IMR-90 (cell line): ENCODE measurements around the gene GBX2. TPM values are rescaled to one million over a fixed set of nuclear protein-coding genes. Genes with fewer than 3 reads are reported as not detected.

Experiments used
- ATAC-seq: fragments of 200-7000 bp; cut with Tn5 transposase; 2 replicates; pipeline ENCODE4 v1.9.1; 2020; ENCODE audit warnings: low read depth, mild to moderate bottlenecking, moderate library complexity
- BruUV-seq: library from RNA; stranded (reverse); fragments of 400-500 nt; replicated peaks from 2 replicates; lab custom pipeline; 2021; lab: Mats Ljungman, UMichigan
- CTCF ChIA-PET: fragments of 300-600 bp; formaldehyde crosslinking; extraction: SDS; loops from one replicate; lab custom pipeline; 2021; ENCODE audit warnings: antibody characterized with exemption; lab: Yijun Ruan, JAX
- POLR2A ChIA-PET: fragments of 300-600 bp; sonication (Branson Sonifier 250); formaldehyde crosslinking; loops from one replicate; lab custom pipeline; 2022; ENCODE audit warnings: antibody characterized with exemption; ENCODE audit not compliant: unreplicated experiment; lab: Charles Lee
- DNase-seq: peaks from one replicate; pipeline ENCODE4 v3.0.0; 2013
- H2AFZ ChIP-seq: replicated peaks from 2 replicates; pipeline ENCODE3; 2013; ENCODE audit warnings: low read length, mild to moderate bottlenecking; ENCODE audit not compliant: poor library complexity
- H2AK5ac ChIP-seq: 2 replicates; pipeline ENCODE4 v1.6.1; 2013; ENCODE audit warnings: low read depth, low read length, inconsistent platforms
- H2AK9ac ChIP-seq: replicated peaks from 2 replicates; pipeline ENCODE3; 2013; ENCODE audit warnings: mild to moderate bottlenecking, low read depth, low read length, moderate library complexity; ENCODE audit not compliant: poor library complexity
- H2BK120ac ChIP-seq: 2 replicates; pipeline ENCODE4 v1.6.1; 2013; ENCODE audit warnings: low read depth, low read length, inconsistent platforms
- H2BK15ac ChIP-seq: 3 replicates; pipeline ENCODE4 v1.6.1; 2013; ENCODE audit warnings: low read depth, low read length, inconsistent platforms
- H2BK20ac ChIP-seq: 2 replicates; pipeline ENCODE4 v1.6.1; 2013; ENCODE audit warnings: low read depth, mild to moderate bottlenecking, inconsistent platforms, low read length, moderate library complexity
- H2BK5ac ChIP-seq: 2 replicates; pipeline ENCODE4 v1.6.1; 2013; ENCODE audit warnings: mild to moderate bottlenecking, low read depth, low read length, inconsistent platforms; ENCODE audit not compliant: poor library complexity, severe bottlenecking
- H3K14ac ChIP-seq: replicated peaks from 2 replicates; pipeline ENCODE4 v1.6.1; 2013; ENCODE audit warnings: low read depth, low read length, inconsistent platforms
- H3K18ac ChIP-seq: 2 replicates; pipeline ENCODE4 v1.6.1; 2013; ENCODE audit warnings: low read depth, low read length, control low read depth
- H3K23ac ChIP-seq: 2 replicates; pipeline ENCODE4 v1.6.1; 2013; ENCODE audit warnings: low read depth, low read length, inconsistent platforms
- H3K27ac ChIP-seq: 2 replicates; pipeline ENCODE4 v1.5.1; 2013; ENCODE audit warnings: mild to moderate bottlenecking, control low read depth, low read length; ENCODE audit not compliant: insufficient read depth
- H3K27me3 ChIP-seq: 2 replicates; pipeline ENCODE4 v1.6.1; 2013; ENCODE audit warnings: low read length; ENCODE audit not compliant: control insufficient read depth, insufficient read depth
- H3K36me3 ChIP-seq: 2 replicates; pipeline ENCODE4 v1.6.1; 2013; ENCODE audit warnings: low read length, mixed read lengths; ENCODE audit not compliant: control insufficient read depth, insufficient read depth
- H3K4ac ChIP-seq: 2 replicates; pipeline ENCODE4 v1.6.1; 2013; ENCODE audit warnings: low read depth, low read length, inconsistent platforms
- H3K4me1 ChIP-seq: 2 replicates; pipeline ENCODE4 v1.6.1; 2013; ENCODE audit warnings: low read length, mixed read lengths; ENCODE audit not compliant: control insufficient read depth, insufficient read depth
- H3K4me2 ChIP-seq: 2 replicates; pipeline ENCODE4 v1.6.1; 2013; ENCODE audit warnings: low read depth, mild to moderate bottlenecking, control low read depth, low read length, moderate library complexity
- H3K4me3 ChIP-seq: 2 replicates; pipeline ENCODE4 v1.5.1; 2013; ENCODE audit warnings: low read depth, mild to moderate bottlenecking, control low read depth, low read length, moderate library complexity; ENCODE audit not compliant: insufficient read depth
- H3K56ac ChIP-seq: 2 replicates; pipeline ENCODE4 v1.6.1; 2013; ENCODE audit warnings: low read length, inconsistent platforms; ENCODE audit not compliant: insufficient read depth; ENCODE audit errors: extremely low read depth
- H3K79me1 ChIP-seq, 2 experiments: 2 replicates each; pipeline ENCODE4 v1.6.1; 2013; ENCODE audit warnings: low read length in 2 of 2, inconsistent platforms in 1 of 2, low read depth in 1 of 2
- H3K9ac ChIP-seq: 2 replicates; pipeline ENCODE4 v1.6.1; 2013; ENCODE audit warnings: low read depth, low read length, control low read depth
- H3K9me1 ChIP-seq: 2 replicates; pipeline ENCODE4 v1.6.1; 2013; ENCODE audit warnings: low read length, inconsistent platforms; ENCODE audit not compliant: insufficient read depth
- H3K9me3 ChIP-seq: 2 replicates; pipeline ENCODE4 v1.6.1; 2013; ENCODE audit warnings: low read length; ENCODE audit not compliant: control insufficient read depth, insufficient read depth
- H4K20me1 ChIP-seq: 2 replicates; pipeline ENCODE4 v1.6.1; 2013; ENCODE audit warnings: low read length, inconsistent platforms; ENCODE audit not compliant: insufficient read depth
- H4K5ac ChIP-seq: 2 replicates; pipeline ENCODE4 v1.6.1; 2013; ENCODE audit warnings: mild to moderate bottlenecking, low read depth, low read length, control low read depth
- H4K8ac ChIP-seq, 2 experiments: 2 replicates each; pipeline ENCODE4 v1.6.1; 2013; ENCODE audit warnings: low read depth in 2 of 2, low read length in 2 of 2, control low read depth in 1 of 2, inconsistent platforms in 1 of 2
- H4K91ac ChIP-seq: 2 replicates; pipeline ENCODE4 v1.6.1; 2013; ENCODE audit warnings: low read depth, low read length, inconsistent platforms; ENCODE audit not compliant: insufficient read depth
- CEBPB ChIP-seq: IDR thresholded peaks from 2 replicates; pipeline ENCODE4 v1.6.1; 2012; ENCODE audit warnings: low read depth, low read length, improper control_type of control experiment
- CHD1 ChIP-seq: IDR thresholded peaks from 2 replicates; pipeline ENCODE4 v1.6.1; 2012; ENCODE audit warnings: low read depth, low read length, improper control_type of control experiment
- CTCF ChIP-seq: conservative IDR thresholded peaks from 2 replicates; pipeline ENCODE4 v1.5.1; 2012; ENCODE audit warnings: mild to moderate bottlenecking, low read depth, low read length, improper control_type of control experiment
- ELK1 ChIP-seq: fragments of 150-350 bp; IDR thresholded peaks from 2 replicates; pipeline ENCODE4 v1.6.1; 2016; ENCODE audit warnings: low read depth, mild to moderate bottlenecking, low read length, moderate library complexity, borderline replicate concordance
- MAFK ChIP-seq: IDR thresholded peaks from 2 replicates; pipeline ENCODE4 v1.6.1; 2012; ENCODE audit warnings: low read depth, low read length, improper control_type of control experiment
- MAZ ChIP-seq: IDR thresholded peaks from 2 replicates; pipeline ENCODE4 v1.6.1; 2012; ENCODE audit warnings: low read depth, mild to moderate bottlenecking, low read length, improper control_type of control experiment, moderate library complexity, borderline replicate concordance
- NFE2L2 ChIP-seq: fragments of 150-350 bp; IDR thresholded peaks from 2 replicates; pipeline ENCODE4 v1.6.1; 2016; ENCODE audit warnings: low read depth, mild to moderate bottlenecking, low read length
- POLR2A ChIP-seq: IDR thresholded peaks from 2 replicates; pipeline ENCODE4 v1.6.1; 2012; ENCODE audit warnings: mild to moderate bottlenecking, low read depth, low read length
- RAD21 ChIP-seq: IDR thresholded peaks from 2 replicates; pipeline ENCODE4 v1.6.1; 2012; ENCODE audit warnings: low read length, improper control_type of control experiment
- RFX5 ChIP-seq: IDR thresholded peaks from 2 replicates; pipeline ENCODE4 v1.8.0; 2012; ENCODE audit warnings: low read depth, mild to moderate bottlenecking, low read length, moderate library complexity
- SMC3 ChIP-seq: fragments of 150-350 bp; IDR thresholded peaks from 2 replicates; pipeline ENCODE4 v1.6.1; 2016; ENCODE audit warnings: low read depth, mild to moderate bottlenecking, antibody characterized with exemption, low read length, moderate library complexity
- USF2 ChIP-seq: fragments of 150-350 bp; IDR thresholded peaks from 2 replicates; pipeline ENCODE4 v1.6.1; 2017; ENCODE audit warnings: mild to moderate bottlenecking, antibody characterized with exemption, low read length, low read depth
- whole genome bisulfite sequencing, 2 experiments: methylation state at CpG; one replicate each; pipeline versions ENCODE4 v1.1.5 to v1.1.7; 2013; ENCODE audit warnings: missing lambda C conversion rate in 2 of 2; ENCODE audit not compliant: insufficient read length in 1 of 2; ENCODE audit errors: extremely low coverage in 2 of 2; 5-methylcytosine and 5-hydroxymethylcytosine counted together
- dilution Hi-C: fragments of 300-500 bp; cut with HindIII; formaldehyde crosslinking; loops from one replicate; pipeline ENCODE4 v1.14.3; 2018; ENCODE audit warnings: low sequenced_read_pairs; ENCODE audit not compliant: unreplicated experiment
- in situ Hi-C: fragments of 300-500 bp; cut with MboI; formaldehyde crosslinking; loops from 3 replicates; pipeline ENCODE4 v1.14.3; 2019; ENCODE audit warnings: low sequenced_read_pairs, inconsistent platforms, mixed read lengths
- intact Hi-C: fragments of 100-400 bp; cut with micrococcal nuclease; formaldehyde crosslinking; loops from 2 replicates; pipeline ENCODE4 v1.10.0; 2022
- polyA plus RNA-seq, 3 experiments: library from polyadenylated mRNA; depleted of rRNA; stranded (reverse); fragments of >200 nt; gene quantifications; 2 replicates each; pipeline ENCODE4 v1.2.3, GENCODE V29; 2012; ENCODE audit warnings: low replicate concordance in 1 of 3
- total RNA-seq: library from RNA; depleted of rRNA; stranded (reverse); fragments of >200 nt; gene quantifications from 2 replicates; pipeline ENCODE4 v1.2.3, GENCODE V29; 2012

The GBX2 gene
- total and polyA plus RNA-seq, 2 of the 4 experiments (the other 2 are of a cell fraction), result 0.10 TPM; not detected in 1

DNA sequence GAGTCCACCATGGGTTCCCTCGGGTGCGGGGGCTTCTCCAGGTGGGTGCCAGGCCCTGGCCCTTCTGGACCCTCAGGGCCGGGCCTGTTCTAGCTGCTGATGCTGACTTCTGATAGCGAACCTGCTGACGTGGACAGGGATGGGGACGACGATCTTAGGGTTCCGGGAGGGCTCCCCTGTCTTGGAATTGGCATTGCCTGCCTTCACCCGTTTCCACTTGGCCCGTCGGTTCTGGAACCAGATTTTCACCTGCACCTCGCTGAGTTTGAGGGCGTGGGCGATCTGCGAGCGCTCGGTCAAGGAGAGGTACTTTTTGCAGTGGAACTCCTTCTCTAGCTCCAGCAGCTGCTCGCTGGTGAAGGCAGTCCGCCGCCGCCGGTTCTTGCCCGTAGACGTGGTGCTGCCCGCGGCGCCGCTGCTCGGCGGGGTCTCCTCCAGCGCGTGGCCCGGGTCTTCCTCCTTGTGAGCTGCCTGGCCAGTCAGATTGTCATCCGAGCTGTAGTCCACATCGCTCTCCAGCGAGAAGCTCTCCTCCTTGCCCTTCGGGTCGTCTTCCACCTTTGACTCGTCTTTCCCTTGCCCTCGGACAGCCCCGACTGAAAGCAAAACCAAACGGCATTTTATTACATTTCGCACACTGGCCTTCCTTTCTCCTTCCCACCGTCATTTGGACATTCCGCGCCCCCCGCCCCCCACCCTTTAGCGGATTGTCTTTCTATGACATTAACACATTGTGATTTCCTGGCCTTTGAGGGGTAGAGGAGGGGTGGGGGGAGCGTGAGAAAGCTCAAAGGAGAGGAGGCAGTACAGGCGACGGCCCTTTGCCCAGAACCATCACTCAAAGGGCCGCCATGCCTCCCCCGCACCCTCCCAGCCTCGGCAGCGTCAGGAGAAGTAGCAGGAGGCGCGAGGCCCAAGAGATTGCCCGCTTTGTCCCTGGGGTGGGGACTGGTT lies 2.1 kb downstream of the GBX2 start:
- POLR2A ChIA-PET, result no interaction called here
- in situ Hi-C loops, result loop anchor here (25.0 kb wide), 1 partner anchor 554 kb away; no protein-coding TSS in a partner anchor
- peak overlapping the region; percentile 16 for H2AFZ ChIP-seq

More for the DNA sequence above, 2.1 kb downstream of the GBX2 start:
- Histone ChIP-seq H2BK15ac (no peak overlapping the region), H2AK9ac (no peak overlapping the region), H2BK120ac (no peak overlapping the region), H3K36me3 (no peaks in the 10 kb centered on the region), H2AK5ac (no peak overlapping the region), H3K4me1 (peaks cover 2% of the 10 kb centered on the region; the same call in 1 of the 2 replicates), H3K9me1 (no peaks in the 10 kb centered on the region; the same call in 1 of the 2 replicates), H3K4me3 (peak overlapping the region; percentile 39), H4K91ac (no peak overlapping the region), H4K5ac (no peak overlapping the region), H3K27me3 (peaks cover 99% of the 10 kb centered on the region), H3K27ac (no peak overlapping the region), H2BK20ac (no peak overlapping the region), H3K9ac (no peak overlapping the region), H3K79me1 (no peaks in the 10 kb centered on the region), H3K18ac (no peak overlapping the region), H4K20me1 (no peaks in the 10 kb centered on the region; the same call in none of the 2 replicates), H4K8ac (no peak overlapping the region), H3K14ac (no peak overlapping the region), H3K56ac (no peak overlapping the region), H3K4me2 (peak overlapping the region; percentile 70), H3K4ac (no peak overlapping the region), H2BK5ac (no peak overlapping the region), H3K23ac (no peak overlapping the region), H3K9me3 (peaks cover 17% of the 10 kb centered on the region; the same call in 1 of the 2 replicates)
- no peak for TF ChIP-seq MAZ
- no peak for TF ChIP-seq CTCF
- TF ChIP-seq NFE2L2, result no peak
- no peak for TF ChIP-seq RFX5
- TF ChIP-seq ELK1, result no peak
- TF ChIP-seq MAFK, result no peak
- TF ChIP-seq USF2, result no peak
- TF ChIP-seq RAD21, result no peak
- no peak for TF ChIP-seq SMC3
- TF ChIP-seq CHD1, result no peak
- no peak for TF ChIP-seq CEBPB
- no peak for TF ChIP-seq POLR2A
- ATAC-seq, result no peak
- DNase-seq, result no peak
- no TSS peak for BruUV-seq
- 6% methylated on average over 21 of the region's 58 CpGs; no CpG with 5 or more reads in 1 of the 2 experiments for WGBS, 2 experiments
- dilution Hi-C loops, result no loop called here
- intact Hi-C loops, result no loop called here
- CTCF ChIA-PET, result interaction anchor here (1.3 kb wide), 1 partner anchor 387 kb away, joined by 3 read pairs; no protein-coding TSS in a partner anchor
